ENCODE measurements around the gene BRI3. TPM values are rescaled to one million over a fixed set of nuclear protein-coding genes. Genes with fewer than 3 reads are reported as not detected.

The BRI3 gene
- total and polyA plus RNA-seq, 2 donors (not counting 1 experiment from before 2014, with no cell fraction given) = 104 to 172 TPM

DNA sequence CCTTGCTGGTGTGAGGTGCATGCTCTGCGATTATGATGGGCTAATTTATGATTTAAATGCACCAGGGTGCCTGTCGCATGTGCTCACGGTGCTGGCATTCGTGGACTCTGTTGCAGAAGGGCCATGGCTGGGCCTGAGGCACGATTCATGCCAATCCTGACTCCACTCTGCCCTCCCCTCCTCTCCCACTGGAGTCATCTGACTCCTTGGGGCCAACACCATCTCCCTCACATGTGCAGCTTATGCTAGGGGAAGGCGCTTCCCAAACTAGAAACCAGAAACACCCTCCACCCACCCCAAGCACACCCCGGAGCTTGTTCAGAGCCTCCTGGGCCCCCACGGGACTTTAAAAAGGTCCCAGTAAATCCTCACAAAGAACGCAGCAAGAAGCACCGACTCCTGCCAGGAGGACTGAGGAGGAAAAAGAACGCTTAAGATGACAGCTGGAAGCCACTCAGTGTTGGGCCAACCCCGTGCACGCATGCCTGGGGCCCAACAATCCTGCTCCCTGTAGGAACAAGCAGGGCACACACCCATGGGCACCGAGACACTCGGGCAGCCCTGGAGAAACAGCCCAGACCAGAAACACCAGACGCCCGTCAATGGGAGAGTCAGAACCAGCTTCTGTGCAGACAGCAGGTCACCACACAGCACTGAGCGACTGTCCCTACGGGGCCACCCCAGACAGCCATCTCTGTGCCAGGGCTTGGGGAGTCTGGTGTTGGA lies 14.1 kb downstream of the BRI3 start:
- H4K20me1 ChIP-seq (ENCODE audit: control insufficient read depth, extremely low read depth, insufficient read depth, low read length) = no peaks in the 10 kb centered on the region
- no peaks in the 10 kb centered on the region for H3K9me3 ChIP-seq (ENCODE audit: control insufficient read depth, insufficient read depth, low read depth, low read length)
- no peak overlapping the region for H3K4me3 ChIP-seq (replicated peaks in 1 of 4; ENCODE audit: control extremely low read depth in 1 of 4, insufficient read depth in 1 of 4, low read depth in 3 of 4, low read length in 4 of 4)
- TF ChIP-seq, protein P1, sequence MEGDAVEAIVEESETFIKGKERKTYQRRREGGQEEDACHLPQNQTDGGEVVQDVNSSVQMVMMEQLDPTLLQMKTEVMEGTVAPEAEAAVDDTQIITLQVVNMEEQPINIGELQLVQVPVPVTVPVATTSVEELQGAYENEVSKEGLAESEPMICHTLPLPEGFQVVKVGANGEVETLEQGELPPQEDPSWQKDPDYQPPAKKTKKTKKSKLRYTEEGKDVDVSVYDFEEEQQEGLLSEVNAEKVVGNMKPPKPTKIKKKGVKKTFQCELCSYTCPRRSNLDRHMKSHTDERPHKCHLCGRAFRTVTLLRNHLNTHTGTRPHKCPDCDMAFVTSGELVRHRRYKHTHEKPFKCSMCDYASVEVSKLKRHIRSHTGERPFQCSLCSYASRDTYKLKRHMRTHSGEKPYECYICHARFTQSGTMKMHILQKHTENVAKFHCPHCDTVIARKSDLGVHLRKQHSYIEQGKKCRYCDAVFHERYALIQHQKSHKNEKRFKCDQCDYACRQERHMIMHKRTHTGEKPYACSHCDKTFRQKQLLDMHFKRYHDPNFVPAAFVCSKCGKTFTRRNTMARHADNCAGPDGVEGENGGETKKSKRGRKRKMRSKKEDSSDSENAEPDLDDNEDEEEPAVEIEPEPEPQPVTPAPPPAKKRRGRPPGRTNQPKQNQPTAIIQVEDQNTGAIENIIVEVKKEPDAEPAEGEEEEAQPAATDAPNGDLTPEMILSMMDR (conservative IDR thresholded peaks at IDR 0.05 in 1 of 2, IDR thresholded peaks at IDR 0.05 in 1 of 2; ENCODE audit: low read depth in 1 of 2, low read length in 2 of 2) = no peak
- TF ChIP-seq EZH2 (IDR thresholded peaks at IDR 0.05; ENCODE audit: low read length, missing control alignments) = no peak
- H2AFZ ChIP-seq (ENCODE audit: low read length) = no peak overlapping the region
- peaks cover 9% of the 10 kb centered on the region for H3K36me3 ChIP-seq (ENCODE audit: control insufficient read depth, insufficient read depth, low read length)
- DNase-seq (ENCODE audit: low read depth in 2 of 2) = no peak
- H3K27ac ChIP-seq (ENCODE audit: insufficient read depth, low read length) = no peak overlapping the region
- H3K9ac ChIP-seq (ENCODE audit: insufficient read depth, low read length) = no peak overlapping the region
- H3K4me1 ChIP-seq (ENCODE audit: control insufficient read depth, extremely low read depth, insufficient read depth, low read length) = no peaks in the 10 kb centered on the region
- no peaks in the 10 kb centered on the region for H3K27me3 ChIP-seq (ENCODE audit: control insufficient read depth, insufficient read depth, low read length)
- peaks cover 15% of the 10 kb centered on the region for H3K79me2 ChIP-seq (ENCODE audit: control insufficient read depth, insufficient read depth, low read length)
- H3K4me2 ChIP-seq (ENCODE audit: extremely low read depth, insufficient read depth, low read length) = no peak overlapping the region

DNA sequence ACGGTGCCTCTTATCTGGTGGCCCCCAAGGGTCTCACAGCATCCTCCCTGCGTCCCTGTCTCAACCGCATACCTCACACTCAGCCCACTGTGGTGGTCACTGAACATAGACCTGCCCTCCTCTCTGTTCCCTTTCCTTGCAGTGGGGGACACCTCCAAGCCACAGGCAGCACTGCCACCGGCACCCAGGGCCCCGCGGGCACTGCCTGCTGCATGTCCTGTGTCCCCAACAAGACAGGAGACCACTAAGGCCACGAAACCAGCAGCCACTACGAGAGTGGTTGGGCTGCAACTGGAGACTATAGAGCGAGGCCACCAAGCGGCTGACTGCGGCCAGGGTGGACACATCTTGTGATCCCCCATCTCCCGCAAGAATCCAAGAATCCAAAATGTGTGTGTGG lies 15.3 kb downstream of the BRI3 start:
- Histone ChIP-seq H3K27me3 (ENCODE audit: control insufficient read depth, insufficient read depth, low read length) (no peaks in the 10 kb centered on the region), H3K79me2 (ENCODE audit: control insufficient read depth, insufficient read depth, low read length) (peaks cover 7% of the 10 kb centered on the region), H2AFZ (ENCODE audit: low read length) (no peak overlapping the region), H3K4me3 (replicated peaks in 1 of 4; ENCODE audit: control extremely low read depth in 1 of 4, insufficient read depth in 1 of 4, low read depth in 3 of 4, low read length in 4 of 4) (no peak overlapping the region), H3K4me1 (ENCODE audit: control insufficient read depth, extremely low read depth, insufficient read depth, low read length) (no peaks in the 10 kb centered on the region), H3K9ac (ENCODE audit: insufficient read depth, low read length) (no peak overlapping the region), H3K9me3 (ENCODE audit: control insufficient read depth, insufficient read depth, low read depth, low read length) (no peaks in the 10 kb centered on the region), H3K4me2 (ENCODE audit: extremely low read depth, insufficient read depth, low read length) (no peak overlapping the region), H3K36me3 (ENCODE audit: control insufficient read depth, insufficient read depth, low read length) (peaks cover 9% of the 10 kb centered on the region), H3K27ac (ENCODE audit: insufficient read depth, low read length) (no peak overlapping the region), H4K20me1 (ENCODE audit: control insufficient read depth, extremely low read depth, insufficient read depth, low read length) (no peaks in the 10 kb centered on the region)
- no peak for TF ChIP-seq EZH2 (IDR thresholded peaks at IDR 0.05; ENCODE audit: low read length, missing control alignments)
- TF ChIP-seq, protein P1 (conservative IDR thresholded peaks at IDR 0.05 in 1 of 2, IDR thresholded peaks at IDR 0.05 in 1 of 2; ENCODE audit: low read depth in 1 of 2, low read length in 2 of 2) = no peak
- DNase-seq (ENCODE audit: low read depth in 2 of 2) = no peak

DNA sequence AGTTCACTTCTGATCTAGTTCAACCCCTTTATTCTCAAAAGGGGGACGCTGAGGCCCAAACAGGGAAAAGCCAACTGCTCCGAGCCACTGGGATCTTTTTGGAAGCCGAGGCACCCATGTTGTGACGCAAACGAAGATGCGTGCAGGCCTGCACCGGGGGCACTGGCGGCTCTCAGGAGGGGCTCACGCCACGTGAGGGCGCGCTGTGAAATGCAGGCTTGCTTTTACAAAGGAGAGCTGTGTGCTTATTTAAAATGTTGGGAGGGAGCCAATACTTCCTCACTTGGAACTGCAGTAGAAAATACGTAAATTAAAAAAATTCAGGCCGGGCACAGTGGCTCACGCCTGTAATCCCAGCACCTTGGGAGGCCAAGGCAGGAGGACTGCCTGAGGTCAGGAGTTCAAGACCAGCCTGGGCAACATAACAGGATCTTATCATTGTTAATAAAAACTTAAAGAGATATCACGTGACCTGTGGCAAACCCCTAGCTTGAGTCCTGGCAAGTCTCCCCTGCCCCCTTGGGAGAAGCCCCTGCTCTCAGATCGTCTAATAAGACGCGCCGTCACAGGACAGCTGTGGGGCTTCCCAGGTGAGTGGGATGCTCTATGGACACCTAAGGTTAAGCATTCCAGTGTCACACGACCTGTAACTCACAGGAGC lies 16.3 kb downstream of the BRI3 start:
- Histone ChIP-seq H3K9me3 (ENCODE audit: control insufficient read depth, insufficient read depth, low read depth, low read length) (no peaks in the 10 kb centered on the region), H3K4me1 (ENCODE audit: control insufficient read depth, extremely low read depth, insufficient read depth, low read length) (no peaks in the 10 kb centered on the region), H2AFZ (ENCODE audit: low read length) (no peak overlapping the region), H3K36me3 (ENCODE audit: control insufficient read depth, insufficient read depth, low read length) (peaks cover 2% of the 10 kb centered on the region), H3K9ac (ENCODE audit: insufficient read depth, low read length) (no peak overlapping the region), H3K79me2 (ENCODE audit: control insufficient read depth, insufficient read depth, low read length) (no peaks in the 10 kb centered on the region), H3K4me2 (ENCODE audit: extremely low read depth, insufficient read depth, low read length) (no peak overlapping the region), H3K4me3 (replicated peaks in 1 of 4; ENCODE audit: control extremely low read depth in 1 of 4, insufficient read depth in 1 of 4, low read depth in 3 of 4, low read length in 4 of 4) (no peak overlapping the region), H3K27ac (ENCODE audit: insufficient read depth, low read length) (no peak overlapping the region), H3K27me3 (ENCODE audit: control insufficient read depth, insufficient read depth, low read length) (no peaks in the 10 kb centered on the region), H4K20me1 (ENCODE audit: control insufficient read depth, extremely low read depth, insufficient read depth, low read length) (no peaks in the 10 kb centered on the region)
- TF ChIP-seq, protein P1 (conservative IDR thresholded peaks at IDR 0.05 in 1 of 2, IDR thresholded peaks at IDR 0.05 in 1 of 2; ENCODE audit: low read depth in 1 of 2, low read length in 2 of 2) = no peak
- no peak for TF ChIP-seq EZH2 (IDR thresholded peaks at IDR 0.05; ENCODE audit: low read length, missing control alignments)
- no peak for DNase-seq (ENCODE audit: low read depth in 2 of 2)
